ENCODE results near the gene POLR2E.

GRCh38 chr19:1144741-1145140, 49.6 kb upstream of the POLR2E start:
- TF ChIP-seq, protein P1, sequence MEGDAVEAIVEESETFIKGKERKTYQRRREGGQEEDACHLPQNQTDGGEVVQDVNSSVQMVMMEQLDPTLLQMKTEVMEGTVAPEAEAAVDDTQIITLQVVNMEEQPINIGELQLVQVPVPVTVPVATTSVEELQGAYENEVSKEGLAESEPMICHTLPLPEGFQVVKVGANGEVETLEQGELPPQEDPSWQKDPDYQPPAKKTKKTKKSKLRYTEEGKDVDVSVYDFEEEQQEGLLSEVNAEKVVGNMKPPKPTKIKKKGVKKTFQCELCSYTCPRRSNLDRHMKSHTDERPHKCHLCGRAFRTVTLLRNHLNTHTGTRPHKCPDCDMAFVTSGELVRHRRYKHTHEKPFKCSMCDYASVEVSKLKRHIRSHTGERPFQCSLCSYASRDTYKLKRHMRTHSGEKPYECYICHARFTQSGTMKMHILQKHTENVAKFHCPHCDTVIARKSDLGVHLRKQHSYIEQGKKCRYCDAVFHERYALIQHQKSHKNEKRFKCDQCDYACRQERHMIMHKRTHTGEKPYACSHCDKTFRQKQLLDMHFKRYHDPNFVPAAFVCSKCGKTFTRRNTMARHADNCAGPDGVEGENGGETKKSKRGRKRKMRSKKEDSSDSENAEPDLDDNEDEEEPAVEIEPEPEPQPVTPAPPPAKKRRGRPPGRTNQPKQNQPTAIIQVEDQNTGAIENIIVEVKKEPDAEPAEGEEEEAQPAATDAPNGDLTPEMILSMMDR (IDR thresholded peaks at IDR 0.05 in 2 of 3, conservative IDR thresholded peaks at IDR 0.05 in 1 of 3; ENCODE audit: borderline replicate concordance in 1 of 3, insufficient read depth in 1 of 3, low read depth in 2 of 3, low read length in 2 of 3), result no peak
- no peak for TF ChIP-seq REST (IDR thresholded peaks at IDR 0.05; ENCODE audit: low read depth)
